Measurements from ENCODE around the gene PLOD3. TPM values are rescaled to one million over a fixed set of nuclear protein-coding genes. Genes with fewer than 3 reads are reported as not detected.
A peak's percentile ranks its signal among the peaks of the same experiment; 100 is the strongest.

Gene PLOD3
- total and polyA plus RNA-seq, 9 donors: 14.2 to 51.9 (median 38.5) TPM

GRCh38 chr7:101245147-101245668 is 27.8 kb upstream of the PLOD3 start:
- Histone ChIP-seq H3K27me3 (no peaks in the 10 kb centered on the region), H3K4me1 (ENCODE audit: insufficient read depth) (peaks cover 5% of the 10 kb centered on the region), H3K27ac (peak overlapping the region; percentile 81 to 88), H3K36me3 (no peaks in the 10 kb centered on the region), H3K9me3 (no peaks in the 10 kb centered on the region), H3K4me3 (peak overlapping the region; percentile 82)
- intact Hi-C loops (cut with DNase I): loop anchor here in 1 of 4 donors (10.0 kb wide), 1 partner anchor 370 kb away; the partner anchor contains the start of gene SRRT
- 18 to 27% (median 22%) methylated on average over 31 to 32 of the region's 32 CpGs for WGBS, 3 donors
- TF ChIP-seq CTCF (IDR thresholded peaks at IDR 0.05): no peak
- TF ChIP-seq EP300 (IDR thresholded peaks at IDR 0.05): no peak
- no peak for TF ChIP-seq POLR2A (IDR thresholded peaks at IDR 0.05)
- peak in 1 of 5 donors; percentile 55 for DNase-seq

- TF ChIP-seq POLR2A (IDR thresholded peaks at IDR 0.05): peak; percentile 89
- TF ChIP-seq EP300 (IDR thresholded peaks at IDR 0.05): no peak
- peak in 2 of 3 donors; percentile 77 to 90 for TF ChIP-seq CTCF (IDR thresholded peaks at IDR 0.05)
- no peaks in the 10 kb centered on the region for H3K36me3 ChIP-seq
- peak within 1 kb of the TSS; percentile 82 for H3K4me3 ChIP-seq
- H3K9me3 ChIP-seq: no peaks in the 10 kb centered on the region
- peak; percentile 92 to 96 (median 92) for DNase-seq
- no peaks in the 10 kb centered on the region for H3K27me3 ChIP-seq
- 0 to 1% (median 0%) methylated on average over 27 to 45 of the region's 45 CpGs for WGBS, 3 donors
- intact Hi-C loops (cut with DNase I): loop anchor here in 1 of 4 donors (5.0 to 10.0 kb wide), 2 partner anchors 77 to 370 kb away; partner anchors contain the start of genes SRRT and VGF
- peaks cover 5% of the 10 kb centered on the region for H3K4me1 ChIP-seq (ENCODE audit: insufficient read depth)
- H3K27ac ChIP-seq: peak within 1 kb of the TSS; percentile 81 to 88
Observed at GRCh38 chr7:101244375-101245146, 27.2 kb upstream of the PLOD3 start, which contains the start of gene FIS1. FIS1 (minus strand) TSS chr7:101245081; CDS start chr7:101245004, 77 bp downstream.

- H3K27me3 ChIP-seq: no peaks in the 10 kb centered on the region
- intact Hi-C loops (cut with DNase I): loop anchor here in 1 of 4 donors (5.0 to 10.0 kb wide), 2 partner anchors 77 to 369 kb away; partner anchors contain the start of genes SRRT and VGF
- TF ChIP-seq EP300 (IDR thresholded peaks at IDR 0.05): no peak
- peak in 1 of 3 donors; percentile 80 for TF ChIP-seq CTCF (IDR thresholded peaks at IDR 0.05)
- 15 to 17% (median 16%) methylated on average over 28 of the region's 28 CpGs for WGBS, 3 donors
- H3K4me3 ChIP-seq: peak overlapping the region; percentile 82
- DNase-seq: no peak
- H3K4me1 ChIP-seq (ENCODE audit: insufficient read depth): peaks cover 5% of the 10 kb centered on the region
- H3K27ac ChIP-seq: peak overlapping the region; percentile 57 to 88
- no peaks in the 10 kb centered on the region for H3K9me3 ChIP-seq
- no peaks in the 10 kb centered on the region for H3K36me3 ChIP-seq
Observed at GRCh38 chr7:101243646-101244374, 26.4 kb upstream of the PLOD3 start.
